Natural killer cell (primary cell): Measurements from ENCODE around the gene EXD2. TPM values are rescaled to one million over a fixed set of nuclear protein-coding genes. Genes with fewer than 3 reads are reported as not detected.

ENCODE experiments used
- ATAC-seq, 3 donors: fragments of 150-1000 bp in 2 of 3; fragments of 200-7000 bp in 1 of 3; cut with Tn5 transposase; 1 replicate in 1 of 3; 2 replicates in 2 of 3; pipeline ENCODE4 v1.10.0; 2021; ENCODE audit warnings: mild to moderate bottlenecking in 2 of 3, moderate library complexity in 2 of 3
- DNase-seq, 2 donors: peaks; one replicate each; pipeline versions ENCODE4 v3.0.0 to v3.0.0-alpha.2; 2013 to 2021; ENCODE audit warnings: mixed read lengths in 1 of 2
- H3K27ac ChIP-seq: one replicate; pipeline ENCODE4 v1.5.1; 2013; ENCODE audit warnings: mild to moderate bottlenecking, low read length
- H3K27me3 ChIP-seq: one replicate; pipeline ENCODE4 v1.6.1; 2013; ENCODE audit warnings: low read length; ENCODE audit not compliant: control insufficient read depth, insufficient read depth
- H3K36me3 ChIP-seq: one replicate; pipeline ENCODE4 v1.6.1; 2013; ENCODE audit warnings: low read length; ENCODE audit not compliant: control insufficient read depth, insufficient read depth
- H3K4me1 ChIP-seq: one replicate; pipeline ENCODE4 v1.6.1; 2013; ENCODE audit warnings: low read length; ENCODE audit not compliant: control insufficient read depth, insufficient read depth
- H3K4me3 ChIP-seq: one replicate; pipeline ENCODE4 v1.5.1; 2013; ENCODE audit warnings: low read length
- H3K9me3 ChIP-seq: one replicate; pipeline ENCODE4 v1.6.1; 2013; ENCODE audit warnings: low read length; ENCODE audit not compliant: control insufficient read depth, insufficient read depth
- H3K27ac Mint-ChIP-seq, 2 donors: one replicate each; pipeline ENCODE4 v1.8.0; 2022; ENCODE audit warnings: mild to moderate bottlenecking in 2 of 2, mixed read lengths in 2 of 2, moderate library complexity in 1 of 2
- H3K27me3 Mint-ChIP-seq, 2 donors: one replicate each; pipeline ENCODE4 v1.8.0; 2022; ENCODE audit warnings: low read depth in 2 of 2, mixed read lengths in 2 of 2
- H3K36me3 Mint-ChIP-seq: one replicate; pipeline ENCODE4 v1.8.0; 2022; ENCODE audit warnings: mixed read lengths
- H3K4me1 Mint-ChIP-seq, 2 donors: one replicate each; pipeline ENCODE4 v1.8.0; 2022; ENCODE audit warnings: mixed read lengths in 2 of 2
- H3K4me3 Mint-ChIP-seq: one replicate; pipeline ENCODE4 v1.8.0; 2022; ENCODE audit warnings: mild to moderate bottlenecking, moderate library complexity, mixed read lengths
- H3K9me3 Mint-ChIP-seq, 2 donors: one replicate each; pipeline ENCODE4 v1.8.0; 2022; ENCODE audit warnings: mixed read lengths in 2 of 2
- CTCF ChIP-seq: fragments of 200-600 bp; IDR thresholded peaks from one replicate; pipeline ENCODE4 v1.8.0; 2022; ENCODE audit warnings: antibody characterized with exemption
- WGBS: methylation state at CpG from one replicate; pipeline ENCODE4 v1.1.7; 2013; ENCODE audit warnings: missing lambda C conversion rate; ENCODE audit not compliant: insufficient coverage; 5-methylcytosine and 5-hydroxymethylcytosine counted together
- intact Hi-C: fragments of 100-400 bp; cut with micrococcal nuclease; formaldehyde crosslinking; loops from one replicate; pipeline ENCODE4 v1.14.2; 2022
- total RNA-seq, 4 donors: library from RNA; stranded (reverse); fragments of 120-200 nt in 1 of 4; gene quantifications; one replicate each; pipeline versions ENCODE4 v1.2.3 to v1.2.4, GENCODE V29; 2013 to 2022

EXD2 gene
- total RNA-seq, 3 donors from 2014 or later (not counting 1 experiment from before 2014, with no cell fraction given) = 2.0 to 4.9 (median 2.9) TPM

GRCh38 chr14:69266572-69267345, 75.5 kb downstream of the EXD2 start:
- H3K9me3 ChIP-seq = no peaks in the 10 kb centered on the region
- ATAC-seq = no peak
- no peaks in the 10 kb centered on the region for H3K4me1 ChIP-seq
- intact Hi-C loops = no loop called here
- WGBS = 92% methylated on average over 8 of the region's 8 CpGs
- H3K27me3 ChIP-seq = peaks cover 7% of the 10 kb centered on the region
- Mint-ChIP-seq H3K36me3 (no peaks in the 10 kb centered on the region), H3K27me3 (peaks cover 20 to 23% of the 10 kb centered on the region in 2 donors), H3K4me3 (no peak overlapping the region), H3K4me1 (no peaks in the 10 kb centered on the region), H3K27ac (no peak overlapping the region), H3K9me3 (no peaks in the 10 kb centered on the region)
- no peak overlapping the region for H3K4me3 ChIP-seq
- H3K27ac ChIP-seq = no peak overlapping the region
- no peak for TF ChIP-seq CTCF
- DNase-seq = no peak
- H3K36me3 ChIP-seq = no peaks in the 10 kb centered on the region

- WGBS = 92% methylated on average over 4 of the region's 4 CpGs
- Histone ChIP-seq H3K27ac (no peak overlapping the region), H3K27me3 (peaks cover 6% of the 10 kb centered on the region), H3K4me3 (no peak overlapping the region), H3K36me3 (no peaks in the 10 kb centered on the region), H3K9me3 (no peaks in the 10 kb centered on the region), H3K4me1 (no peaks in the 10 kb centered on the region)
- DNase-seq (no peak), ATAC-seq (no peak)
- Mint-ChIP-seq H3K9me3 (no peaks in the 10 kb centered on the region), H3K4me3 (no peak overlapping the region), H3K4me1 (no peaks in the 10 kb centered on the region), H3K27ac (no peak overlapping the region), H3K36me3 (no peaks in the 10 kb centered on the region), H3K27me3 (peaks cover 13 to 17% of the 10 kb centered on the region in 2 donors)
- no peak for TF ChIP-seq CTCF
- intact Hi-C loops = no loop called here
Observed at GRCh38 chr14:69267492-69267891, 76.2 kb downstream of the EXD2 start.

GRCh38 chr14:69268223-69268622, 76.9 kb downstream of the EXD2 start:
- no peak for TF ChIP-seq CTCF
- Mint-ChIP-seq H3K27me3 (peaks cover 9 to 16% of the 10 kb centered on the region in 2 donors), H3K4me1 (no peaks in the 10 kb centered on the region), H3K4me3 (no peak overlapping the region), H3K27ac (no peak overlapping the region), H3K9me3 (no peaks in the 10 kb centered on the region), H3K36me3 (no peaks in the 10 kb centered on the region)
- Histone ChIP-seq H3K27ac (no peak overlapping the region), H3K9me3 (no peaks in the 10 kb centered on the region), H3K4me3 (no peak overlapping the region), H3K4me1 (no peaks in the 10 kb centered on the region), H3K36me3 (no peaks in the 10 kb centered on the region), H3K27me3 (peaks cover 3% of the 10 kb centered on the region)
- intact Hi-C loops = no loop called here
- DNase-seq = no peak
- 94% methylated on average over 2 of the region's 2 CpGs for WGBS
- no peak for ATAC-seq

- H3K9me3 Mint-ChIP-seq = no peaks in the 10 kb centered on the region
Observed at GRCh38 chr14:69268763-69269162, 77.5 kb downstream of the EXD2 start.

More at GRCh38 chr14:69268763-69269162, 77.5 kb downstream of the EXD2 start:
- no peak overlapping the region for H3K4me3 ChIP-seq
- H3K27me3 ChIP-seq = peaks cover 2% of the 10 kb centered on the region
- no peak for TF ChIP-seq CTCF
- intact Hi-C loops = no loop called here
- Mint-ChIP-seq H3K36me3 (no peaks in the 10 kb centered on the region), H3K27ac (no peak overlapping the region), H3K27me3 (peaks cover 4 to 14% of the 10 kb centered on the region in 2 donors), H3K4me3 (no peak overlapping the region), H3K4me1 (no peaks in the 10 kb centered on the region)
- 76% methylated on average over 4 of the region's 4 CpGs for WGBS
- H3K4me1 ChIP-seq = no peaks in the 10 kb centered on the region
- DNase-seq = no peak
- H3K27ac ChIP-seq = no peak overlapping the region
- ATAC-seq = no peak
- H3K36me3 ChIP-seq = no peaks in the 10 kb centered on the region
- no peaks in the 10 kb centered on the region for H3K9me3 ChIP-seq
